ENCODE measurements around the gene TNFRSF21. TPM values are rescaled to one million over a fixed set of nuclear protein-coding genes. Genes with fewer than 3 reads are reported as not detected.

Gene TNFRSF21
- total RNA-seq, 1 donor from 2014 or later = 24.2 TPM

DNA sequence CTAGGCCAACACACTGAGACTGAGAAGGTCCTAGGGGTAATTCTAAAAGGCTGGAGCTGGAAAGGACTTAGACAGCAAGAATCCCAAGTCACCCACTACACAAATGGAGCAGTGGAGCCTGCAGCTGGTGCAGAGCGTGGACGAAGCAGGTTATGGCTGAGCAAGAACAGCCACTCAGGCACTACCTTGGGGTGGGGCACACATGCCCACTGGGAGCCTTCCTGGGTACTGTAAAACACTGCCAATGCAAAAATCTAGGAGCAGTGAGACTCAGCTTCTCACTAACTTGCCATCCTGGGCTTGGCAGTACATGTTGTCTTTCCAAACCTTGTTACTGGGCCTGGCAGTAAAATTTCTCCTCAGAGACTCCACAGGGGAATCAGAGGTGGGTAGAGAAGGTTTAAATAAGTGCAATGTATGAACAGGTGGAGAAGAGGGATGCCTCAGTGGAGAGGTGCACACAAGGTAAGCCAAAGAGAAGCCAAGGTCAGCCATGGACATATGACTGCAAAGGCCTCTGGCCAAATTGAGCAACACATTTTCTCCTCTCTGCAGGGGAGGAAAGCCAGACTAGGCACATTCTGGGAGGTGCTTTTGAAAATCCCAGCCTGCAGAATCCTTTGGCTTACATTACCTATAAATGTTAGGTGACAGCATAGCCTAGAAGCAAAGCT is 105.6 kb downstream of the TNFRSF21 start:
- Mint-ChIP-seq H3K27ac (no peak overlapping the region), H3K36me3 (no peaks in the 10 kb centered on the region), H3K9me3 (peaks cover 4% of the 10 kb centered on the region), H3K4me3 (no peak overlapping the region), H3K4me1 (peaks cover 2% of the 10 kb centered on the region), H3K27me3 (ENCODE audit: low read depth) (peaks cover 3% of the 10 kb centered on the region)
- TF ChIP-seq, protein P1, sequence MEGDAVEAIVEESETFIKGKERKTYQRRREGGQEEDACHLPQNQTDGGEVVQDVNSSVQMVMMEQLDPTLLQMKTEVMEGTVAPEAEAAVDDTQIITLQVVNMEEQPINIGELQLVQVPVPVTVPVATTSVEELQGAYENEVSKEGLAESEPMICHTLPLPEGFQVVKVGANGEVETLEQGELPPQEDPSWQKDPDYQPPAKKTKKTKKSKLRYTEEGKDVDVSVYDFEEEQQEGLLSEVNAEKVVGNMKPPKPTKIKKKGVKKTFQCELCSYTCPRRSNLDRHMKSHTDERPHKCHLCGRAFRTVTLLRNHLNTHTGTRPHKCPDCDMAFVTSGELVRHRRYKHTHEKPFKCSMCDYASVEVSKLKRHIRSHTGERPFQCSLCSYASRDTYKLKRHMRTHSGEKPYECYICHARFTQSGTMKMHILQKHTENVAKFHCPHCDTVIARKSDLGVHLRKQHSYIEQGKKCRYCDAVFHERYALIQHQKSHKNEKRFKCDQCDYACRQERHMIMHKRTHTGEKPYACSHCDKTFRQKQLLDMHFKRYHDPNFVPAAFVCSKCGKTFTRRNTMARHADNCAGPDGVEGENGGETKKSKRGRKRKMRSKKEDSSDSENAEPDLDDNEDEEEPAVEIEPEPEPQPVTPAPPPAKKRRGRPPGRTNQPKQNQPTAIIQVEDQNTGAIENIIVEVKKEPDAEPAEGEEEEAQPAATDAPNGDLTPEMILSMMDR (IDR thresholded peaks at IDR 0.05; ENCODE audit: unreplicated experiment) = no peak
- DNase-seq (ENCODE audit: low spot score in 2 of 2, unreplicated experiment in 2 of 2) = no peak

GRCh38 chr6:47203266-47203937 is 106.3 kb downstream of the TNFRSF21 start:
- H3K9me3 Mint-ChIP-seq = peaks cover 4% of the 10 kb centered on the region
- no peak overlapping the region for H3K27ac Mint-ChIP-seq
- peaks cover 3% of the 10 kb centered on the region for H3K27me3 Mint-ChIP-seq (ENCODE audit: low read depth)
- TF ChIP-seq, protein P1 (IDR thresholded peaks at IDR 0.05; ENCODE audit: unreplicated experiment) = no peak
- peaks cover 2% of the 10 kb centered on the region for H3K4me1 Mint-ChIP-seq
- DNase-seq (ENCODE audit: low spot score in 2 of 2, unreplicated experiment in 2 of 2) = no peak
- no peaks in the 10 kb centered on the region for H3K36me3 Mint-ChIP-seq
- H3K4me3 Mint-ChIP-seq = no peak overlapping the region

DNA sequence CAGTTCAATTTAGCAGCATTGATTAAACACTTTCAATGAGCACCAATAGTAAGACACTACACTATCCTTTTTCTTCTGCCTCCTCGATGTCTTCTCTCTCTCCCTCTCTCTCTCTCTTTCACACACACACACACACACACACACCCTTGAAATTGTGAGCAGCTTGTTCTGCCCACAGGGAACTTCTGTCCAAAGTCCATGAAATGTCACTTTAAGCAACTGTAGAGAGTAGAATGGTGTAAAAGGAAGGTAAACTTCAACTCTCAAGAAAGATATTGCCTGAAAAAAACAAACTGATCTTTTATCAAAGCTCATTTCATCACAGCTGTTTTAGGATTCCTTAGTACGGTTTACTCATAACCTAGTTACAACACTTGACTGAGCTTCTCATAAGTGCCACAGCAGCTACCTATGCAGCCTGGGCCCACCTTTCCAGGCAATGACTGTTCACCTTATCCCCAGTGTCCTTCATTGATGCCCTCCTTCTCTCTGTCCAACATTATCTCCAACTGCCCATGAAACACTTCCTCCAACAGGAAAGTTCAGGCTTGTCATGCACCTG is 107.0 kb downstream of the TNFRSF21 start:
- H3K36me3 Mint-ChIP-seq = no peaks in the 10 kb centered on the region
- TF ChIP-seq, protein P1 (IDR thresholded peaks at IDR 0.05; ENCODE audit: unreplicated experiment) = no peak
- no peak for DNase-seq (ENCODE audit: low spot score in 2 of 2, unreplicated experiment in 2 of 2)
- H3K4me1 Mint-ChIP-seq = peaks cover 6% of the 10 kb centered on the region
- H3K27me3 Mint-ChIP-seq (ENCODE audit: low read depth) = peaks cover 3% of the 10 kb centered on the region
- peaks cover 4% of the 10 kb centered on the region for H3K9me3 Mint-ChIP-seq
- H3K4me3 Mint-ChIP-seq = no peak overlapping the region
- no peak overlapping the region for H3K27ac Mint-ChIP-seq

- H3K36me3 Mint-ChIP-seq = no peaks in the 10 kb centered on the region
- TF ChIP-seq, protein P1 (IDR thresholded peaks at IDR 0.05; ENCODE audit: unreplicated experiment) = no peak
- no peak overlapping the region for H3K27ac Mint-ChIP-seq
- H3K9me3 Mint-ChIP-seq = peaks cover 4% of the 10 kb centered on the region
- no peak overlapping the region for H3K4me3 Mint-ChIP-seq
- peaks cover 3% of the 10 kb centered on the region for H3K27me3 Mint-ChIP-seq (ENCODE audit: low read depth)
- no peak for DNase-seq (ENCODE audit: low spot score in 2 of 2, unreplicated experiment in 2 of 2)
- H3K4me1 Mint-ChIP-seq = peaks cover 4% of the 10 kb centered on the region
Measured at GRCh38 chr6:47200536-47201334, 109.0 kb downstream of the TNFRSF21 start.

GRCh38 chr6:47197682-47198640 is 111.7 kb downstream of the TNFRSF21 start:
- TF ChIP-seq, protein P1 (IDR thresholded peaks at IDR 0.05; ENCODE audit: unreplicated experiment) = no peak
- Mint-ChIP-seq H3K4me1 (peaks cover 4% of the 10 kb centered on the region), H3K27me3 (ENCODE audit: low read depth) (peaks cover under 1% of the 10 kb centered on the region), H3K9me3 (peaks cover 4% of the 10 kb centered on the region), H3K27ac (no peak overlapping the region), H3K4me3 (no peak overlapping the region), H3K36me3 (no peaks in the 10 kb centered on the region)
- no peak for DNase-seq (ENCODE audit: low spot score in 2 of 2, unreplicated experiment in 2 of 2)
